Effector CD8-positive, alpha-beta T cell (primary cell): Measurements from ENCODE around the gene EDC4.
"Not testable (repeated sequence)": the region's sequence is repeated elsewhere in the genome, so short reads cannot be mapped to it uniquely, and the experiment has no call there.

Experiments
- DNase-seq: peaks from one replicate; lab custom pipeline; 2025; lab: John Stamatoyannopoulos, UW

The EDC4 gene

GRCh38 chr16:67847064-67847861, 25.6 kb upstream of the EDC4 start, which contains the start of gene CENPT:
TSS of gene CENPT (minus strand) at chr16:67847693. CDS start at chr16:67833859, 13,834 bp downstream.
- peak; percentile 66 for DNase-seq

GRCh38 chr16:67848118-67848517, 24.7 kb upstream of the EDC4 start:
- DNase-seq, result no peak

GRCh38 chr16:67853670-67854069, 19.2 kb upstream of the EDC4 start:
- no peak for DNase-seq

- no peak for DNase-seq
These were observed 17.1 kb upstream of the EDC4 start for GRCh38 chr16:67855789-67856188.

- DNase-seq, result no peak
These were observed 15.8 kb upstream of the EDC4 start for GRCh38 chr16:67856927-67857546.

GRCh38 chr16:67857547-67858233, 15.2 kb upstream of the EDC4 start:
- no peak for DNase-seq

- DNase-seq, result no peak
These were observed 14.4 kb upstream of the EDC4 start for GRCh38 chr16:67858500-67858899.

GRCh38 chr16:67860589-67861398, 12.1 kb upstream of the EDC4 start:
- DNase-seq, result no peak

- no peak for DNase-seq
These were observed 11.0 kb upstream of the EDC4 start for GRCh38 chr16:67861877-67862276.

GRCh38 chr16:67862623-67863583, 9.9 kb upstream of the EDC4 start:
- no peak for DNase-seq

GRCh38 chr16:67864044-67864443, 8.8 kb upstream of the EDC4 start:
- not testable (repeated sequence) for DNase-seq

- DNase-seq, result no peak
These were observed 8.3 kb upstream of the EDC4 start for GRCh38 chr16:67864594-67864993.

- no peak for DNase-seq
These were observed 7.5 kb upstream of the EDC4 start for GRCh38 chr16:67865318-67865717.

- no peak for DNase-seq
These were observed 4.6 kb upstream of the EDC4 start for GRCh38 chr16:67868290-67868689.

GRCh38 chr16:67869653-67870052, 3.2 kb upstream of the EDC4 start:
- DNase-seq, result no peak

- no peak for DNase-seq
These were observed 1.6 kb upstream of the EDC4 start for GRCh38 chr16:67871256-67871655.

GRCh38 chr16:67872131-67872630, 671 bp upstream of the EDC4 start:
- no peak for DNase-seq

- no peak for DNase-seq
These were observed 851 bp downstream of the EDC4 start for GRCh38 chr16:67873435-67874370.

- no peak for DNase-seq
These were observed 1.5 kb downstream of the EDC4 start for GRCh38 chr16:67874372-67874771.
